ENCODE data around the gene PSMD13.
"Not testable (repeated sequence)": the region's sequence is repeated elsewhere in the genome, so short reads cannot be mapped to it uniquely, and the experiment has no call there.

Gene PSMD13

DNA sequence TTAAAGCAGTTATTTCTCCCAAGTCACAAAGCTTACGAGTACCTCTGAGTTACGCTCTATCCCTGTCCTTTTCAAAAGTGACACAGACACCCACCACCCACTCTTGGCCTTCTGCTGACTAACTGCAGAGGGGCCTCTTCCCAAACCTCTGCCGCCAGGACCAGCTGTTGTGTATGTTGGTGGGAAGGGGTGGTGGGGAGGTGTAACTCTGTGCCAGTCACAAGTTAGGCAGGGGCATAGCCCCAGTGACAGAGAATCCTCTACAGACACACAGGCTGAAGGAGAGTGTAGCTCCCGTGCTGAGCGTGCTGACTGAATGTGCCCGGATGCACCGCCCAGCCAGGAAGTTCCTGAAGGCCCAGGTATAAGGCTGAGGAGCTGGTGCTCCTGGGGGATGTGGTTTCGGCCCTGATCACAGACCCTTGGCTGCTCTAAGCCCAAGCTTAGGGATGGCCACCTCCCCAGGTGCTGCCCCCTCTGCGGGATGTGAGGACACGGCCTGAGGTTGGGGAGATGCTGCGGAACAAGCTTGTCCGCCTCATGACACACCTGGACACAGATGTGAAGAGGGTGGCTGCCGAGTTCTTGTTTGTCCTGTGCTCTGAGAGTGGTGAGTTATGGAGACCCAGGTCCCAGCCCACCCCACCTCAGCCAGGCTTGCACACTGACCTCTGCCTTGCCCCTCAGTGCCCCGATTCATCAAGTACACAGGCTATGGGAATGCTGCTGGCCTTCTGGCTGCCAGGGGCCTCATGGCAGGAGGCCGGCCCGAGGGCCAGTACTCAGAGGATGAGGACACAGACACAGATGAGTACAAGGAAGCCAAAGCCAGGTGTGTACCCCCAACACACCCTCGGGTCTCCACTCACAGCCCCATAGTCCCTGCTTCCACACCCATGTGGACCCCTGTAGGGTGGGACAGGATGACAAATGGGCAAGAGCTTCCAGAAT is 24.4 kb upstream of the PSMD13 start:
- DNase-seq (ENCODE audit: insufficient read length) (no peak), FAIRE-seq (no peak)
- TF ChIP-seq POLR2A (IDR thresholded peaks at IDR 0.05; ENCODE audit: low read depth, low read length) (no peak), POLR2AphosphoS5 (IDR thresholded peaks at IDR 0.05; ENCODE audit: low read depth, low read length) (no peak), TAF1 (IDR thresholded peaks at IDR 0.05; ENCODE audit: borderline replicate concordance, low read depth, low read length) (no peak)

- FAIRE-seq (no peak), DNase-seq (ENCODE audit: insufficient read length) (no peak)
- TF ChIP-seq POLR2A (IDR thresholded peaks at IDR 0.05; ENCODE audit: low read depth, low read length) (no peak), TAF1 (IDR thresholded peaks at IDR 0.05; ENCODE audit: borderline replicate concordance, low read depth, low read length) (no peak), POLR2AphosphoS5 (IDR thresholded peaks at IDR 0.05; ENCODE audit: low read depth, low read length) (no peak)
These were observed 23.7 kb upstream of the PSMD13 start for GRCh38 chr11:213111-213510.

GRCh38 chr11:214083-214482 is 22.7 kb upstream of the PSMD13 start:
- TF ChIP-seq POLR2AphosphoS5 (IDR thresholded peaks at IDR 0.05; ENCODE audit: low read depth, low read length) = no peak
- TF ChIP-seq TAF1 (IDR thresholded peaks at IDR 0.05; ENCODE audit: borderline replicate concordance, low read depth, low read length) = no peak
- TF ChIP-seq POLR2A (IDR thresholded peaks at IDR 0.05; ENCODE audit: low read depth, low read length) = no peak
- FAIRE-seq (no peak), DNase-seq (ENCODE audit: insufficient read length) (no peak)

GRCh38 chr11:215581-216037 is 21.2 kb upstream of the PSMD13 start:
- DNase-seq (ENCODE audit: insufficient read length) = no peak
- TF ChIP-seq POLR2AphosphoS5 (IDR thresholded peaks at IDR 0.05; ENCODE audit: low read depth, low read length) (no peak), POLR2A (IDR thresholded peaks at IDR 0.05; ENCODE audit: low read depth, low read length) (no peak; the same call in 1 of the 2 replicates), TAF1 (IDR thresholded peaks at IDR 0.05; ENCODE audit: borderline replicate concordance, low read depth, low read length) (no peak)

GRCh38 chr11:216081-216974 is 20.4 kb upstream of the PSMD13 start:
- TF ChIP-seq POLR2A (IDR thresholded peaks at IDR 0.05; ENCODE audit: low read depth, low read length) (peak; percentile 3; the same call in 1 of the 2 replicates), TAF1 (IDR thresholded peaks at IDR 0.05; ENCODE audit: borderline replicate concordance, low read depth, low read length) (no peak), POLR2AphosphoS5 (IDR thresholded peaks at IDR 0.05; ENCODE audit: low read depth, low read length) (0 out of 2 replicates have a peak, but pooled peaks have one; percentile 9)
- FAIRE-seq (no peak), DNase-seq (ENCODE audit: insufficient read length) (no peak)

More at GRCh38 chr11:215581-216037, 21.2 kb upstream of the PSMD13 start:
- no peak for FAIRE-seq

- no peak for TF ChIP-seq POLR2A (IDR thresholded peaks at IDR 0.05; ENCODE audit: low read depth, low read length)
- TF ChIP-seq TAF1 (IDR thresholded peaks at IDR 0.05; ENCODE audit: borderline replicate concordance, low read depth, low read length) = no peak
- no peak for TF ChIP-seq POLR2AphosphoS5 (IDR thresholded peaks at IDR 0.05; ENCODE audit: low read depth, low read length)
- DNase-seq (ENCODE audit: insufficient read length) (no peak), FAIRE-seq (no peak)
These were observed 19.1 kb upstream of the PSMD13 start for GRCh38 chr11:217704-218103.

DNA sequence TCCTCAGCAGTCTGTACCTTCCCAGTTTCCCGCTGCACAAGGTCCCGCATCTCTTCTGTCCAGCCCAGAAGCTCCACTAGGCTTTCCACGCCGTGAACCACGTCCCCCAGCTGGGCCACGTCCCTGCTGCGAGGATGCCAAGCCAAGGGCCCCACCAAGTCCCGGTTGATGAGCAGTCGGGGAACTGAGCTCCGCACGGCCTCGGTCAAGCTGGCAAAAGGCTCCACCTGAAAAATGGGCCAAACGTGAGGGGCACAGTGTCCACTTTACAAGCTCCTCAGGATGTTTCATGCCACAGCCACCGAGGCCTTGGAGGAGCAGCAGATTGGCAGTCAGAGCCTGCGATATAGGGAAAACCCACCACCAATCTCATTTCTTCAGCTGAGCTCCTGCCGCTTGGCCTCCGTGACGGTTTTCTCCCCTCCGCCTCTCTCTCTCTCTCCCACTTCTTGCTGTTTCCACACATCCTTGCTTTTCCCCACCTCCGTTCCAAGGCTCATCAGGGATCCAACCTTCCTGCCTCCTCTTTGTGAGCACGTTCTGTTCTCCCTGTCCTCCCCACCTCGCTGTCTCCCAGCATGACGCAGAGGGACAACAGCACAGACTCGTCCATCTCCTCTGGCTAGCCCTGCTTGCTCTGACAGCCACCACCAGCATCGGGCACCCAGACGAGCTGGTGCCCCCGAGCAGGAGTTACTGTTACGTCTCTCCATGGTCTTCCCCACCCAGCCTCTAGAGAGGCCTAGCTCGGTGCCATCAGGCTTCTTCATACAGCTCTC is 17.8 kb upstream of the PSMD13 start:
- DNase-seq (ENCODE audit: insufficient read length) = no peak
- FAIRE-seq = no peak
- TF ChIP-seq POLR2AphosphoS5 (IDR thresholded peaks at IDR 0.05; ENCODE audit: low read depth, low read length) (no peak), TAF1 (IDR thresholded peaks at IDR 0.05; ENCODE audit: borderline replicate concordance, low read depth, low read length) (no peak), POLR2A (IDR thresholded peaks at IDR 0.05; ENCODE audit: low read depth, low read length) (no peak)

GRCh38 chr11:220641-221215 is 16.0 kb upstream of the PSMD13 start:
- DNase-seq (ENCODE audit: insufficient read length) = not testable (repeated sequence)
- FAIRE-seq = peak; percentile 98

DNA sequence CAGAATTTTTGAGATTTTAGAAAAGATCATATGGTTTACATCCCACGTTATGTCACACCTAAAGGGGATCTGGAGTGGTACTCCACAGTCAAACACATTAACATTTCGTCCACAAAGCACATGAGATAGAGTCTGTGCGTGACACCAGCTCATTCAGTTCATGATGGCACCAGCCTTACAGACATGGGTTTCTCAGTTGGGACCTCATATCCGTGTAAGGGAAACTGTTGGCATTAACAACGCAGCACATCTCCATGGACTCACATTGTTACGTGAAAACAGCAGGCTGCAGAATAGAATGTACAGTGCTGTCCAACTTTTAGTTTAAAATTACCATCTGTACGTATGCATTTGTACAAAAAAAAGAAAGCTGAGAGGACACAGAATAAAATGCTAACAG is 15.2 kb upstream of the PSMD13 start:
- DNase-seq (ENCODE audit: insufficient read length) (no peak), FAIRE-seq (no peak)
- TF ChIP-seq POLR2A (IDR thresholded peaks at IDR 0.05; ENCODE audit: low read depth, low read length) = no peak
- TF ChIP-seq POLR2AphosphoS5 (IDR thresholded peaks at IDR 0.05; ENCODE audit: low read depth, low read length) = no peak
- TF ChIP-seq TAF1 (IDR thresholded peaks at IDR 0.05; ENCODE audit: borderline replicate concordance, low read depth, low read length) = no peak

GRCh38 chr11:221998-222789 is 14.6 kb upstream of the PSMD13 start:
- DNase-seq (ENCODE audit: insufficient read length) (no peak), FAIRE-seq (no peak)
- TF ChIP-seq TAF1 (IDR thresholded peaks at IDR 0.05; ENCODE audit: borderline replicate concordance, low read depth, low read length) (no peak), POLR2AphosphoS5 (IDR thresholded peaks at IDR 0.05; ENCODE audit: low read depth, low read length) (no peak), POLR2A (IDR thresholded peaks at IDR 0.05; ENCODE audit: low read depth, low read length) (no peak)

Measured in GM12892 (cell line).